ENCODE results near the gene WDR45B.

DNA sequence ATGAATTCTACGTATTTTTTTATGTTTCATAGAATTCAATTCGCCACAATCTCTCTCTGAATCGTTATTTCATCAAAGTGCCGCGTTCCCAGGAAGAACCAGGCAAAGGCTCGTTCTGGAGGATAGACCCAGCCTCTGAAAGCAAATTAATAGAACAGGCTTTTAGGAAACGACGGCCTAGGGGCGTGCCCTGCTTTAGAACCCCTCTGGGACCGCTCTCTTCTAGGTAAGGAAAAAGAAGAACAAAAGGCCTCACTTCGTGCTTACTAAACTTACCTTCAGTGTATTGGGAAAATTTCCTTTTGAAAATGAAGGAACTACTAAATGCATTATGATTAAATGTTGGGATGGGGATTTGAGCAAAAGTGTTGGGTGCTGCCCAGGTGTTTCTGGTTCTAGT lies 65.5 kb downstream of the WDR45B start:
- no peak for TF ChIP-seq POLR2AphosphoS5 (IDR thresholded peaks at IDR 0.05; ENCODE audit: low read depth, low read length)
- TF ChIP-seq, protein P1, sequence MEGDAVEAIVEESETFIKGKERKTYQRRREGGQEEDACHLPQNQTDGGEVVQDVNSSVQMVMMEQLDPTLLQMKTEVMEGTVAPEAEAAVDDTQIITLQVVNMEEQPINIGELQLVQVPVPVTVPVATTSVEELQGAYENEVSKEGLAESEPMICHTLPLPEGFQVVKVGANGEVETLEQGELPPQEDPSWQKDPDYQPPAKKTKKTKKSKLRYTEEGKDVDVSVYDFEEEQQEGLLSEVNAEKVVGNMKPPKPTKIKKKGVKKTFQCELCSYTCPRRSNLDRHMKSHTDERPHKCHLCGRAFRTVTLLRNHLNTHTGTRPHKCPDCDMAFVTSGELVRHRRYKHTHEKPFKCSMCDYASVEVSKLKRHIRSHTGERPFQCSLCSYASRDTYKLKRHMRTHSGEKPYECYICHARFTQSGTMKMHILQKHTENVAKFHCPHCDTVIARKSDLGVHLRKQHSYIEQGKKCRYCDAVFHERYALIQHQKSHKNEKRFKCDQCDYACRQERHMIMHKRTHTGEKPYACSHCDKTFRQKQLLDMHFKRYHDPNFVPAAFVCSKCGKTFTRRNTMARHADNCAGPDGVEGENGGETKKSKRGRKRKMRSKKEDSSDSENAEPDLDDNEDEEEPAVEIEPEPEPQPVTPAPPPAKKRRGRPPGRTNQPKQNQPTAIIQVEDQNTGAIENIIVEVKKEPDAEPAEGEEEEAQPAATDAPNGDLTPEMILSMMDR (IDR thresholded peaks at IDR 0.05) = no peak
- TF ChIP-seq, protein P2, sequence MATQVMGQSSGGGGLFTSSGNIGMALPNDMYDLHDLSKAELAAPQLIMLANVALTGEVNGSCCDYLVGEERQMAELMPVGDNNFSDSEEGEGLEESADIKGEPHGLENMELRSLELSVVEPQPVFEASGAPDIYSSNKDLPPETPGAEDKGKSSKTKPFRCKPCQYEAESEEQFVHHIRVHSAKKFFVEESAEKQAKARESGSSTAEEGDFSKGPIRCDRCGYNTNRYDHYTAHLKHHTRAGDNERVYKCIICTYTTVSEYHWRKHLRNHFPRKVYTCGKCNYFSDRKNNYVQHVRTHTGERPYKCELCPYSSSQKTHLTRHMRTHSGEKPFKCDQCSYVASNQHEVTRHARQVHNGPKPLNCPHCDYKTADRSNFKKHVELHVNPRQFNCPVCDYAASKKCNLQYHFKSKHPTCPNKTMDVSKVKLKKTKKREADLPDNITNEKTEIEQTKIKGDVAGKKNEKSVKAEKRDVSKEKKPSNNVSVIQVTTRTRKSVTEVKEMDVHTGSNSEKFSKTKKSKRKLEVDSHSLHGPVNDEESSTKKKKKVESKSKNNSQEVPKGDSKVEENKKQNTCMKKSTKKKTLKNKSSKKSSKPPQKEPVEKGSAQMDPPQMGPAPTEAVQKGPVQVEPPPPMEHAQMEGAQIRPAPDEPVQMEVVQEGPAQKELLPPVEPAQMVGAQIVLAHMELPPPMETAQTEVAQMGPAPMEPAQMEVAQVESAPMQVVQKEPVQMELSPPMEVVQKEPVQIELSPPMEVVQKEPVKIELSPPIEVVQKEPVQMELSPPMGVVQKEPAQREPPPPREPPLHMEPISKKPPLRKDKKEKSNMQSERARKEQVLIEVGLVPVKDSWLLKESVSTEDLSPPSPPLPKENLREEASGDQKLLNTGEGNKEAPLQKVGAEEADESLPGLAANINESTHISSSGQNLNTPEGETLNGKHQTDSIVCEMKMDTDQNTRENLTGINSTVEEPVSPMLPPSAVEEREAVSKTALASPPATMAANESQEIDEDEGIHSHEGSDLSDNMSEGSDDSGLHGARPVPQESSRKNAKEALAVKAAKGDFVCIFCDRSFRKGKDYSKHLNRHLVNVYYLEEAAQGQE (IDR thresholded peaks at IDR 0.05; ENCODE audit: insufficient read depth in 1 of 2, low read depth in 2 of 2, low read length in 1 of 2) = no peak
- no peak for TF ChIP-seq SIN3A (IDR thresholded peaks at IDR 0.05; ENCODE audit: borderline replicate concordance, insufficient read depth, low read depth, low read length)
